GM12874 (cell line): ENCODE measurements around the gene HNF1A.

Source experiments
- CTCF ChIP-seq: IDR thresholded peaks from 2 replicates; pipeline ENCODE4 v1.5.1; 2011; ENCODE audit warnings: low read depth, mild to moderate bottlenecking, control low read depth, low read length, moderate library complexity; ENCODE audit not compliant: insufficient read depth

The HNF1A gene

GRCh38 chr12:121022713-121023112 is 44.4 kb downstream of the HNF1A start:
- no peak for TF ChIP-seq CTCF

GRCh38 chr12:121023799-121024198 is 45.5 kb downstream of the HNF1A start:
- TF ChIP-seq CTCF = no peak

GRCh38 chr12:121025442-121026226 is 47.3 kb downstream of the HNF1A start:
- no peak for TF ChIP-seq CTCF

- TF ChIP-seq CTCF = no peak
Measured at GRCh38 chr12:121026274-121027045, 48.1 kb downstream of the HNF1A start.

- no peak for TF ChIP-seq CTCF
Measured at GRCh38 chr12:121030576-121031212, 52.4 kb downstream of the HNF1A start.

GRCh38 chr12:121033625-121034349 is 55.4 kb downstream of the HNF1A start:
- TF ChIP-seq CTCF = no peak
